HG03097 (cell line): Measurements from ENCODE around the gene PHLDA2.

Experiments
- ATAC-seq: cut with Tn5 transposase; IDR thresholded peaks from one replicate; pipeline ENCODE4 v1.9.1; 2021; ENCODE audit not compliant: unreplicated experiment, low FRiP score

PHLDA2 gene

DNA sequence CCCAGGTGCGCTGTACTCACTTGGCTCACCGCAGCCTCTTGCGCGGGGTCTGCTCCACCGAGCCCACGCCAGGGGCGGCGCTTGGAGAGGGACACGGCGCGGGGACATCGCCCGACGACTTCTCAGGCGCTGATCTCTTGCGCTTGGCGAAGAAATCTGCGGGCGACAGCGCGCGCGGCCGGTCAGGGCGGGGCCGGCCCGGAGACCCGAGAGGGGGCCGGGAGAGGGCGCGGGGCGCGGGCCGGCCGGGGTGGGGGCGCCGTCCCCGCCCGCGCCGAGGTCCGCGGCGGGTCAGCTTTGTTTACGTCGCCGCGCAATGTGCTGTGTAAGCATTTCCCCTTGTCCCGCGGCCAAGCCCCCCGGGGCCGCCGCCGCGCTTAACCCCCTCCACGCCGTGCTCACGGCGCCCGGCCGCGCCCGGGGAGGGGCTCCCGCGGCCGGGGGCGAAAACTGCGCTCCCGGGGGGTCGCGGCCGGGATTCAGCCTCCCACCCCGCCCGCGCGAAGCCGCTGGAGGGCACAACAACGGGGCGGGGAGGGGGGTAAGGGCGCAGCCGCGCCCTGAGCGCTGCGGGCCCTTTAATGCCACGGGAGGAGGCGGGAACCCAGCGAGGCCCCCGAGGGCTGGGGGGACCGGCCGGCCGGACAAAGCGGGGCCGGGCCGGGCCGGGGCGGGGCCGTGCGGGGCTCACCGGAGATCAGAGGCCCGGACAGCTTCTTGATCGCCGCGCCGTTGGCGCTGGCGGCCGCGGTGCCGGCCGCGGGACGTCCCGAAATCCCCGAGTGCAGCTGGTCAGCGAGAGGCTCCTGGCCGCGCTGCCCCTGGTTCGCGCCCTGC is 45.0 kb downstream of the PHLDA2 start:
- no peak for ATAC-seq

DNA sequence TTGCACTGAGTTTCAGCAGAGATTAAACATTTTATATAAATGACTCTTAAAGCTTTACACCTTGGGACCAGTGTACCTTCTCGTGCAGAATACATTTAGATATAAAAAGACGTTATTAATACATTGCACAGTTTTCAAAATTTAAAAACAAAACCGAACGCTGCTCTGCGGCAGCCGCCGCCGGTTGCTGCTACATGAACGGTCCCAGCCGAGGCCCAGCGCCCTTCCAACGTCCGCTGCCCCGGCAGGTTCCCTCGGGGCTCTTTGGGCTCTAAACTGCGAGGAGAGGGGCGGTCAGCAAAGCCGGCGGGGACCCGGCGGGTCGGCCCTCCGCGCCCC is 45.6 kb downstream of the PHLDA2 start:
- no peak for ATAC-seq

DNA sequence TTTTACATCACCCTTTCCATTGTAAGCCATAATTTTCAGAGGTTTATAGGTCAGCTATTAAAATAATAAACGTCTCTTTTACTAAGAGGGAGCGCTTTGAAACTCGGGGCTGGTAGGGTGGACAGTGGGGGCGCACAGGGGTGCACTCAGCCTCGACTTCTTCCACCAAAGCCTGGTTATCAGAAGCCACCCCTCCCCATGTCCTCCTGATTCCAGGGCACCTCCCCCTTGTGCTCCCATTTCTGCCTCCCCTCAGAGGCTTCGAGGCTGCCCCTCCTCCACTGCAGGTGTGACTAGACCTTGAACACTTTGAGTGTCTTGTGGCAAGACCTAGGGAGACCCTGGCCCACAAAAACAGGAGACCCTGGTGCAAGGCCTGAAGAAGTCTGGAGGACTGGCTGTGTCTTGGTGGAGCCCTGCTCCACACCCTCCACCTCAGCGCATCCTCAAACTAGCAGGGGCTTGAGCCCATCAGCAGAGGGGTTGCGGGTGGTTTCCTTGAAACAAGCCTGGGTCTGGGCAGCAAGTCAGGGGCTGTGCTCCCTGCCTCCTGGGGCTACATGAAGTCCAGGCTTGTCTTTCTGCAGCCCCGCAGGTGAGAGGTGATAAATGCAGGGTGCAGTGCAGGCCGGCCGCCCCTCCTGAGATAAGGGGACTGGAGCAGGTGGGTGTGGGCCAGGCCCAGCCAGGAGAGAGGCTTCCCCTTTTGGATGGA is 46.7 kb downstream of the PHLDA2 start:
- no peak for ATAC-seq

DNA sequence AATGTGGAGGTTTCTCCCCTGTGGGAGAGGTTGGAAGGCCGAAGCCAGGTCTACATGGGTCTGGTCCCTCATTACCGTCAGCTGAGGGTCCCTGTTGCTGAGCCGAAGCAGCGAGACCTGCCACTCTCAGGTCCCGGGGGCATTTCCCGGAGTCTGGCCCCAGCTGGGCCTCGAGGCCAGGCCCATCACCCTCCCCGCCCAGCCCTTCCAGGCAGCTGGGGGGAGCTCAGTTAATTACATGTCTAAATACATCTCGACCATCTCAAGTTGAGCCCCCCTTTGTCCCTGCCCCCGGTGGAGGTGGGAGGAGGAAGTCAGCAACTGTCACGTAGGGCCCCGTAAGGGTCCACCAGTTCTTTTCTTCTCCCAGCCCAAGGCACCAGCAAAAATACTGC is 47.2 kb downstream of the PHLDA2 start:
- no peak for ATAC-seq

DNA sequence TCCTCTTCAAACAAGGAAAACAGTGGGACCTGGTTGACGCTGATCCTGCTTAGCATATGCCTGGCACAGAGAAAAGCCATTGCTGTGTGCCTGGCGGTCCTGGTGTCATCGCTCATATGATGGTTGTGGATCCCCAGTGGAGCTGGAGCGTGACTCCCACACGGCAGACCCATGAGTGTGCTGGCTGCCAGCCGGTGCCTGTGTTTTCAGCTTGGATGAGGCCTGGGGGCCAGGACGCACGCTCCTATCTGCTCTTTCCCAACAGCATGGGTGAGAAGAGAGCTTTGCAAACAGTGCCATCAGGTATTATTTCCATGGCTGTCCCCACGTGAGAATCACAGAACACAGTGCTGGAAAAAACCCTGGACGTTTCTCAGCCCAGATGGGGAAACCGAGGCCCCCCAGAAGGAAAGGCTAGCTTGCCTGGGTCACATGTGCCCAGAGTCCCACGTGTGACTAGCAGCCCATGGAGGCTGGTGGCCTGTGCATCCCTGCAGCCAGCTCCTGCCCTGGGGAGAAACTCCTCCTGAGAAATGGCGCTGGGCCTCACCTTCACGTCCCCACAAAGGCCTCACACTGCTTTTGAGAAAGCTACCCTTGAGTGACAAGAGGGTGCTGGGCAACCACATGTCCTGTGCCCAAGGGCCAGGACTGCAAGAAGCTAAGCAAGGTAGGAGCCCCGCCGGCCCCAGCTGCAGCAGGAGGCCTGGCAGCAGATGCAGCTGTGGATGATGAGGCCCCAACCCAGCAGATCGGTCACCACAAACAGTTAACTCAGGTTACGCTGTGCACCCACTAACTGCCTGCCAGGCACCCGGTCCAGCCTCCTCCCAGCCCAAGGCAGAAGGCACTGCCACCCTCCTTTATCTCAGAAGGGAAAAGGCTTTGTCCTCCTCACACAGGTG is 47.9 kb downstream of the PHLDA2 start:
- no peak for ATAC-seq

DNA sequence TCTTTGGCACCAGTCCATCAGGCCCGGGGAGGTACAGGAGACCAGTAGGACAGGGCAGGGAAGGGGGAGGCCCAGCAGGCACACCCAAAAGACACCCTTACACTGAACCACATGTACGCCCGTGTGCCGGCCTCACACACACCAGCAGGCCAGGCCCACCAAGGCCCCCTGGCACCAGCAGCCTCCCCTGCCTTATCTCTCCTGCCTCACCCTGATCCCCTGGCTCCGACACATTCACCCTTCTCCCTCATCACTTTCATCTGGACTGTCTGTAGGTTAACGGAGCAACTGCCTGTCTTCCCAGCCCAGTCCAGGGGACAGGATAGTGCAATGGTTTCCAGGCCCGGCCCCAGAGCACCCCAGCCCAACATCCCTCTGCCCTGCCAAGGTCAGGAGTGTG is 48.6 kb downstream of the PHLDA2 start:
- no peak for ATAC-seq

DNA sequence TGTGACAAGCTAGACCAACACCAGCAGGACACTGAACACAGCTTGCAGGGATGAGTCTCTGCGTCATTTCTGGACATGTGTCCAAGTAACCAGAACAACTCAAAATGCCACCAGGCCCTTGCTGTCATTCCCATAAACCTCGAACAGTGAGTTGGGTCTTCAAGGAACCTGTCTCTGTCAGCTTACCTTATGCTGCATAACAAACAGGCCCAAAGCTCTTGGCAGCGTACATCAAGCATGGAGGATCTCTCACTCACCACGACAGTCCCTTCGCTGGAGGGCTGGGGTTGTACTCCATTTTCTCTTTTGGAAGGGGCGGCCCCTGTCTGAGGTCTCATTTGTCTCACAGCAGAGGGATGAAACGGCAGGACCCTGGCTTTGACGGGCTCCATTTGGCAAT is 50.4 kb downstream of the PHLDA2 start:
- no peak for ATAC-seq
